ENCODE results near the gene CLDND1.
A peak's percentile ranks its signal among the peaks of the same experiment; 100 is the strongest.

The CLDND1 gene

GRCh38 chr3:98536456-98537017 is 13.8 kb upstream of the CLDND1 start:
- no peak for TF ChIP-seq ZNF274 (IDR thresholded peaks at IDR 0.05; ENCODE audit: low read depth, low read length)
- peak overlapping the region; percentile 91; the same call in 1 of the 2 replicates for H3K4me3 ChIP-seq (ENCODE audit: low read length)

GRCh38 chr3:98534734-98535133 is 12.0 kb upstream of the CLDND1 start:
- TF ChIP-seq ZNF274 (IDR thresholded peaks at IDR 0.05; ENCODE audit: low read depth, low read length) = no peak
- peak overlapping the region; percentile 91; the same call in 1 of the 2 replicates for H3K4me3 ChIP-seq (ENCODE audit: low read length)

GRCh38 chr3:98534168-98534567 is 11.5 kb upstream of the CLDND1 start:
- peak overlapping the region; percentile 91; the same call in 1 of the 2 replicates for H3K4me3 ChIP-seq (ENCODE audit: low read length)
- TF ChIP-seq ZNF274 (IDR thresholded peaks at IDR 0.05; ENCODE audit: low read depth, low read length) = no peak

- H3K4me3 ChIP-seq (ENCODE audit: low read length) = peak overlapping the region; percentile 91
- TF ChIP-seq ZNF274 (IDR thresholded peaks at IDR 0.05; ENCODE audit: low read depth, low read length) = no peak
Observed at GRCh38 chr3:98532709-98533571, 10.2 kb upstream of the CLDND1 start.

GRCh38 chr3:98532275-98532637 is 9.6 kb upstream of the CLDND1 start:
- H3K4me3 ChIP-seq (ENCODE audit: low read length) = peak overlapping the region; percentile 91
- no peak for TF ChIP-seq ZNF274 (IDR thresholded peaks at IDR 0.05; ENCODE audit: low read depth, low read length)

- peak within 1 kb of the TSS; percentile 91 for H3K4me3 ChIP-seq (ENCODE audit: low read length)
- no peak for TF ChIP-seq ZNF274 (IDR thresholded peaks at IDR 0.05; ENCODE audit: low read depth, low read length)
Observed at GRCh38 chr3:98531622-98532274, 9.0 kb upstream of the CLDND1 start, which contains the start of gene GPR15. Gene GPR15, plus strand, starts transcription at chr3:98531978. Its CDS starts 56 bp downstream, at chr3:98532034.

GRCh38 chr3:98530676-98531075 is 8.0 kb upstream of the CLDND1 start:
- H3K4me3 ChIP-seq (ENCODE audit: low read length) = peak overlapping the region; percentile 91
- TF ChIP-seq ZNF274 (IDR thresholded peaks at IDR 0.05; ENCODE audit: low read depth, low read length) = no peak

GRCh38 chr3:98529856-98530459 is 7.3 kb upstream of the CLDND1 start:
- peak overlapping the region; percentile 91 for H3K4me3 ChIP-seq (ENCODE audit: low read length)
- TF ChIP-seq ZNF274 (IDR thresholded peaks at IDR 0.05; ENCODE audit: low read depth, low read length) = no peak

GRCh38 chr3:98528474-98529346 is 6.0 kb upstream of the CLDND1 start:
- no peak for TF ChIP-seq ZNF274 (IDR thresholded peaks at IDR 0.05; ENCODE audit: low read depth, low read length)
- peak overlapping the region; percentile 91 for H3K4me3 ChIP-seq (ENCODE audit: low read length)

GRCh38 chr3:98525494-98525893 is 2.8 kb upstream of the CLDND1 start:
- peak overlapping the region; percentile 15 for H3K4me3 ChIP-seq (ENCODE audit: low read length)
- TF ChIP-seq ZNF274 (IDR thresholded peaks at IDR 0.05; ENCODE audit: low read depth, low read length) = no peak

- peak overlapping the region; percentile 98 for H3K4me3 ChIP-seq (ENCODE audit: low read length)
- no peak for TF ChIP-seq ZNF274 (IDR thresholded peaks at IDR 0.05; ENCODE audit: low read depth, low read length)
Observed at GRCh38 chr3:98521897-98522543, 682 bp downstream of the CLDND1 start.

- TF ChIP-seq ZNF274 (IDR thresholded peaks at IDR 0.05; ENCODE audit: low read depth, low read length) = no peak
- H3K4me3 ChIP-seq (ENCODE audit: low read length) = no peak overlapping the region
Observed at GRCh38 chr3:98519351-98519750, 3.4 kb downstream of the CLDND1 start.

GRCh38 chr3:98518816-98519215 is 3.9 kb downstream of the CLDND1 start:
- TF ChIP-seq ZNF274 (IDR thresholded peaks at IDR 0.05; ENCODE audit: low read depth, low read length) = no peak
- no peak overlapping the region for H3K4me3 ChIP-seq (ENCODE audit: low read length)
